Raji (cell line): Measurements from ENCODE around the gene EDDM13.

Experiments
- POLR2A ChIP-seq: IDR thresholded peaks from 2 replicates; pipeline ENCODE4 v1.6.1; 2011; ENCODE audit warnings: low read depth, low read length, control low read depth; ENCODE audit not compliant: insufficient read depth

The EDDM13 gene

GRCh38 chr19:56351208-56351607, 78.7 kb downstream of the EDDM13 start:
- TF ChIP-seq POLR2A = no peak

- no peak for TF ChIP-seq POLR2A
Observed at GRCh38 chr19:56355517-56355916, 83.0 kb downstream of the EDDM13 start.

GRCh38 chr19:56356944-56357343, 84.4 kb downstream of the EDDM13 start:
- TF ChIP-seq POLR2A = no peak
